ENCODE measurements around the gene CLEC2D.
"Not testable (repeated sequence)": the region's sequence is repeated elsewhere in the genome, so short reads cannot be mapped to it uniquely, and the experiment has no call there.

CLEC2D gene

GRCh38 chr12:9673404-9674225 lies 4.1 kb downstream of the CLEC2D start:
- TF ChIP-seq CTCF (IDR thresholded peaks at IDR 0.05; ENCODE audit: insufficient read depth, low read length, poor library complexity, severe bottlenecking): no peak
- Histone ChIP-seq H3K27me3 (replicated peaks; ENCODE audit: control insufficient read depth, insufficient read depth, low read length) (no peaks in the 10 kb centered on the region), H3K4me3 (replicated peaks; ENCODE audit: low read depth, low read length) (peak overlapping the region; percentile 63), H3K36me3 (ENCODE audit: control insufficient read depth, insufficient read depth, low read length) (peaks cover 2% of the 10 kb centered on the region)
- DNase-seq (ENCODE audit: extremely low read depth, insufficient read length): peak; percentile 64

DNA sequence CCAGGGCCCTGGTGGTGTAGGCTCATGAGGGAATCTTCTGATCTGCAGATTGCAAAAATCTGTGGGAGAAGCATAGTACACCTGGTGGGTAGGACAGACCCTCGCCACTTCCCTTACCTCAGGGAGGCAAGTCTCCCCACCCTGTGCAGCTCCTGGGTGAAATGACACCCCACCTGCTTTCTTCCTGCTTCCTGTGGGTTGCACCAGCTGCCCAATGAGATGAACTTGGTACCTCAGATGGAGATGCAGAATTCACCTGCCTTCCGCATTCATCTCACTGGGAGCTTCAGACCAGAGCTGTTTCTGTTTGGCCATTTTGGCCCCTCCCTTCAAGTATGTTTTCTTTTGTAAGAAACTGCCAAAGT lies 4.7 kb downstream of the CLEC2D start:
- peak overlapping the region; percentile 63 for H3K4me3 ChIP-seq (replicated peaks; ENCODE audit: low read depth, low read length)
- no peaks in the 10 kb centered on the region for H3K27me3 ChIP-seq (replicated peaks; ENCODE audit: control insufficient read depth, insufficient read depth, low read length)
- peaks cover 2% of the 10 kb centered on the region for H3K36me3 ChIP-seq (ENCODE audit: control insufficient read depth, insufficient read depth, low read length)
- DNase-seq (ENCODE audit: extremely low read depth, insufficient read length): peak; percentile 38
- no peak for TF ChIP-seq CTCF (IDR thresholded peaks at IDR 0.05; ENCODE audit: insufficient read depth, low read length, poor library complexity, severe bottlenecking)

DNA sequence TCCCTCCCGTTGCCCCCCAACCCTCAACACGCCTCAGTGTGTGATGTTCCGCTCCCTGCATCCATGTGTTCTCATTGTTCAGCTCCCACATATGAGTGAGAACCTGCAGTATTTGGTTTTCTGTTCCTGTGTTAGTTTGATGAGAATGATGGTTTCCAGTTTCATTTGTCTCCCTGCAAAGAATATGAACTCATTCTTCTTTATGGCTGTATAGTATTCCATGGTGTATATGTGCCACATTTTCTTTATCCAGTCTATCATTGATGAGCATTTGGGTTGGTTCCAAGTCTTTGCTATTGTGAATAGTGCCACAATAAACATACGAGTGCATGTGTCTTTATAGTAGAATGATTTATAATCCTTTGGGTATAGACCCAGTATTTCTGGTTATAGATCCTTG lies 13.0 kb downstream of the CLEC2D start:
- H3K36me3 ChIP-seq (ENCODE audit: control insufficient read depth, insufficient read depth, low read length); DNase-seq (ENCODE audit: extremely low read depth, insufficient read length); H3K27me3 ChIP-seq (replicated peaks; ENCODE audit: control insufficient read depth, insufficient read depth, low read length); H3K4me3 ChIP-seq (replicated peaks; ENCODE audit: low read depth, low read length): not testable (repeated sequence)

GRCh38 chr12:9682949-9683348 lies 13.4 kb downstream of the CLEC2D start:
- H3K36me3 ChIP-seq (ENCODE audit: control insufficient read depth, insufficient read depth, low read length); H3K4me3 ChIP-seq (replicated peaks; ENCODE audit: low read depth, low read length); DNase-seq (ENCODE audit: extremely low read depth, insufficient read length); H3K27me3 ChIP-seq (replicated peaks; ENCODE audit: control insufficient read depth, insufficient read depth, low read length): not testable (repeated sequence)

- H3K27me3 ChIP-seq (replicated peaks; ENCODE audit: control insufficient read depth, insufficient read depth, low read length); H3K36me3 ChIP-seq (ENCODE audit: control insufficient read depth, insufficient read depth, low read length); H3K4me3 ChIP-seq (replicated peaks; ENCODE audit: low read depth, low read length): not testable (repeated sequence)
These were observed 15.9 kb downstream of the CLEC2D start for GRCh38 chr12:9685366-9685765.

GRCh38 chr12:9685915-9686314 lies 16.4 kb downstream of the CLEC2D start:
- no peak for DNase-seq (ENCODE audit: extremely low read depth, insufficient read length)
- TF ChIP-seq CTCF (IDR thresholded peaks at IDR 0.05; ENCODE audit: insufficient read depth, low read length, poor library complexity, severe bottlenecking): no peak
- H3K4me3 ChIP-seq (replicated peaks; ENCODE audit: low read depth, low read length): no peak overlapping the region
- H3K36me3 ChIP-seq (ENCODE audit: control insufficient read depth, insufficient read depth, low read length): peaks cover 7% of the 10 kb centered on the region
- H3K27me3 ChIP-seq (replicated peaks; ENCODE audit: control insufficient read depth, insufficient read depth, low read length): no peaks in the 10 kb centered on the region

More at GRCh38 chr12:9685366-9685765, 15.9 kb downstream of the CLEC2D start:
- not testable (repeated sequence) for DNase-seq (ENCODE audit: extremely low read depth, insufficient read length)

- Histone ChIP-seq H3K27me3 (replicated peaks; ENCODE audit: control insufficient read depth, insufficient read depth, low read length) (no peaks in the 10 kb centered on the region), H3K36me3 (ENCODE audit: control insufficient read depth, insufficient read depth, low read length) (peaks cover 6% of the 10 kb centered on the region), H3K4me3 (replicated peaks; ENCODE audit: low read depth, low read length) (no peak overlapping the region)
- TF ChIP-seq CTCF (IDR thresholded peaks at IDR 0.05; ENCODE audit: insufficient read depth, low read length, poor library complexity, severe bottlenecking): no peak
- no peak for DNase-seq (ENCODE audit: extremely low read depth, insufficient read length)
These were observed 17.7 kb downstream of the CLEC2D start for GRCh38 chr12:9687228-9687627.

Measured in GM06990 (cell line).